DMS 273 (cell line): Measurements from ENCODE around the gene CCPG1.
A peak's percentile ranks its signal among the peaks of the same experiment; 100 is the strongest.

Experiments
- DNase-seq: peaks from one replicate; lab custom pipeline; 2025; ENCODE audit not compliant: unreplicated experiment; lab: John Stamatoyannopoulos, UW

Gene CCPG1

DNA sequence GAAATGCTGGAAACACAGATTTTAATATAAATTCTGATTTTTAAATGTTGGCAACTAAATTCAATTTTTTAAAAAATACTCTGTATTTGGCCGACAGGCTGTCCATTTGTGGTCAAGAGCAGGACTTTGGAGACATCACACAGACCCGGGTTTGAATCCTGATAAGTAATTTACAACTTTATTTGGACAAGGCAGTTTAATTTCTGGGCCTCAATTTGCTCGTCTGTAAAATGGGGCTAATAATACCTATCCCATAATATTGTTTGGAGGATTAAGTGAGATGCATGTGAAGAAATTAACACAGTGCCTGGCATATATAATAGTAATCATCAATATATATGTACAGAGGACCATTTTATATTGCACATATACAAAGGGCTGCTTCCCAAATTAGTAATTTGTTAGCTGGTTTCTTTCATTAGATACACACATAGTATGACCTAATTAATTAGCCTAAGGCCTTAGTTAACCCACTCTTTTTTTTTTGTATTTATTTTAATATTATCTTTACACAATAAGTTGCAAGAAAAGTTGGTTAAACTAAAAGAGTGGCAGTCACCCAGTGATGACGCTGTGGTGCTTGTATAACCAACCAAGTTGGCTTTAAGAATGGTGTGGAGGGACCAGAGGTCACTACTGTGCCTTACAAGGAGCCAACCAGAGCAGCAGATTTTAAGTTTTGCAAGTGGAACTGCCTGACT is 88.5 kb downstream of the CCPG1 start:
- no peak for DNase-seq

DNA sequence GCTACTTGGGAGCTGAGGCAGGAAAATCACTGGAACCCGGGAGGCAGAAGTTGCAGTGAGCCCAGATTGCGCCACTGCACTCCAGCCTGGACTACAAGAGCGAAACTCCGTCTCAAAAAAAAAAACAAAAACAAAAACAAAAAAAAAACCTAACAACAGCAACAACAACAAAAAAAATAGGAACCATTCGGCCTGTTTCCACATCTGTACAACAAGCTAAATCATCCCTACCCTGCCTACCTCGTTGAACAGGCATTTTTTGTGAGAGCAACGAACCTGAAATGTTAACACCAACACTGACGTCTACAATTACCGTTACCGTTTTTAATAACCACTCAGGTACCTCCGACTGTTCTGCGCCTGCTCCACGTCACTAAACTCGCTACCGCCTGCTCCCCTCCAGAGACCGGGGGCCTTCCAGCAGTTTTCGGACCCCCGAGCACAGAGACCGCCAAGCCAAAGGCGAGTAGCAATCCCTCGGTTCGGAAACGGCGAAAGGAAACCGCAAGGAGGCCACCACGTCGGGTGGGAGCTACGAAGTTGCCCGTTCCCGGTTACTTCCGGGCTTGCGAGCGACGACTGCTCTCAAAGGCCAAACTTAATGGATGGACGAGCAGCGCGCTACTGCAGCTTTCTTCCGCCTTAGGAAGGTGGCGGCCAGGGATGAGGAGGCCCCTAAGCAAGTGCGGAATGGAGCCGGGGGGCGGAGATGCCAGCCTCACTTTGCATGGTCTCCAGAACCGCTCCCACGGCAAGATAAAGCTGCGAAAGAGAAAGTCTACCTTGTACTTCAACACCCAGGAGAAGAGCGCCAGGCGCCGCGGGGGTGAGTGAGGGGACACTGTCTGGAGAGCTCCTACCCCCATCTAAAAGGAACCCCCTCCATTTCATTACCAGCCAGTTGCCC is 89.3 kb downstream of the CCPG1 start, which contains the start of the genes PIGB and PIGBOS1:
PIGB (plus strand) TSS at position 635 of the 907 bp plus-strand sequence; CDS start at position 664, 29 bp downstream.
PIGBOS1 (minus strand) TSS at position 536 of the 907 bp plus-strand sequence. CDS start 1,331 bp downstream, outside the sequence.
- DNase-seq = peak; percentile 88
